ENCODE results near the gene MFSD6L. TPM values are rescaled to one million over a fixed set of nuclear protein-coding genes. Genes with fewer than 3 reads are reported as not detected.

MFSD6L gene
- total RNA-seq, 1 donor from 2014 or later, result not detected

- intact Hi-C loops (cut with DNase I), result loop anchor here (2.0 to 5.0 kb wide), 5 partner anchors 100 to 337 kb away; partner anchors contain the start of gene MYH10
- Histone ChIP-seq H3K36me3 (no peaks in the 10 kb centered on the region), H3K4me1 (peaks cover 4 to 12% of the 10 kb centered on the region in 2 donors), H3K27me3 (no peaks in the 10 kb centered on the region), H3K9me3 (no peaks in the 10 kb centered on the region), H3K27ac (peak overlapping the region in 1 of 2 donors; percentile 84), H3K4me3 (no peak overlapping the region)
- no peak for DNase-seq (ENCODE audit: low spot score in 2 of 2)
- no peak for TF ChIP-seq CTCF (IDR thresholded peaks at IDR 0.05)
Measured at GRCh38 chr17:8747742-8748141, 51.4 kb downstream of the MFSD6L start.

Other genes with a start within 250 kb of the MFSD6L start
- gene MYH10, start 168.6 kb downstream of the MFSD6L start, total RNA-seq, result 378 TPM
- gene CCDC42, start 54.5 kb downstream of the MFSD6L start, total RNA-seq, result not detected
- not detected for gene SPDYE4, start 40.8 kb downstream of the MFSD6L start, total RNA-seq
- gene PIK3R6, start 68.3 kb upstream of the MFSD6L start, total RNA-seq, result 2.2 TPM
- gene PIK3R5, start 166.3 kb upstream of the MFSD6L start, total RNA-seq, result 42.0 TPM
- gene NTN1, start 222.1 kb upstream of the MFSD6L start, total RNA-seq, result 29.6 TPM